Effector memory CD8-positive, alpha-beta T cell (primary cell): Measurements from ENCODE around the gene SLFN12L.

ENCODE experiments used
- ATAC-seq: fragments of 150-1000 bp; cut with Tn5 transposase; replicated peaks from 2 replicates; pipeline ENCODE4 v1.10.0; 2021; ENCODE audit warnings: mild to moderate bottlenecking, moderate library complexity
- DNase-seq, 3 experiments: peaks; one replicate each; pipeline ENCODE4 v3.0.0; 2021
- H3K27ac Mint-ChIP-seq, 2 donors: one replicate each; pipeline ENCODE4 v1.8.0; 2022; ENCODE audit warnings: mild to moderate bottlenecking in 2 of 2, mixed read lengths in 2 of 2, moderate library complexity in 2 of 2
- H3K27me3 Mint-ChIP-seq, 2 donors: one replicate each; pipeline ENCODE4 v1.8.0; 2022; ENCODE audit warnings: mixed read lengths in 2 of 2
- H3K36me3 Mint-ChIP-seq: one replicate; pipeline ENCODE4 v1.8.0; 2022; ENCODE audit warnings: mild to moderate bottlenecking, moderate library complexity, mixed read lengths; ENCODE audit not compliant: insufficient read depth
- H3K4me1 Mint-ChIP-seq, 2 donors: one replicate each; pipeline ENCODE4 v1.8.0; 2022; ENCODE audit warnings: low read depth in 2 of 2, mixed read lengths in 2 of 2
- H3K4me3 Mint-ChIP-seq, 2 donors: one replicate each; pipeline ENCODE4 v1.8.0; 2022; ENCODE audit warnings: mild to moderate bottlenecking in 2 of 2, mixed read lengths in 2 of 2, moderate library complexity in 2 of 2
- H3K9me3 Mint-ChIP-seq, 2 donors: one replicate each; pipeline ENCODE4 v1.8.0; 2022; ENCODE audit warnings: mixed read lengths in 2 of 2

The SLFN12L gene

GRCh38 chr17:35428229-35428628, 109.2 kb downstream of the SLFN12L start:
- Mint-ChIP-seq H3K27me3 (no peaks in the 10 kb centered on the region), H3K27ac (peak overlapping the region in 1 of 2 donors; percentile 32), H3K9me3 (no peaks in the 10 kb centered on the region), H3K36me3 (no peaks in the 10 kb centered on the region), H3K4me3 (peak overlapping the region in 1 of 2 donors; percentile 25), H3K4me1 (peaks cover 23 to 56% of the 10 kb centered on the region in 2 donors)
- no peak for DNase-seq
- ATAC-seq = peak; percentile 26

- H3K4me3 Mint-ChIP-seq = no peak overlapping the region
- H3K27me3 Mint-ChIP-seq = no peaks in the 10 kb centered on the region
- peaks cover 11 to 20% of the 10 kb centered on the region in 2 donors for H3K4me1 Mint-ChIP-seq
- H3K27ac Mint-ChIP-seq = peak overlapping the region in 1 of 2 donors; percentile 12
- no peaks in the 10 kb centered on the region for H3K36me3 Mint-ChIP-seq
- no peak for ATAC-seq
- DNase-seq = no peak
- no peaks in the 10 kb centered on the region for H3K9me3 Mint-ChIP-seq
These were observed 113.7 kb downstream of the SLFN12L start for GRCh38 chr17:35423761-35424160.
